GM21423 (cell line): Measurements from ENCODE around the gene FOXD1.
"Not testable (repeated sequence)": the region's sequence is repeated elsewhere in the genome, so short reads cannot be mapped to it uniquely, and the experiment has no call there.

Experiments used
- ATAC-seq: cut with Tn5 transposase; IDR thresholded peaks from one replicate; pipeline ENCODE4 v1.9.1; 2021; ENCODE audit warnings: mild to moderate bottlenecking, moderate library complexity; ENCODE audit not compliant: unreplicated experiment

Gene FOXD1

GRCh38 chr5:73448463-73449136 is at the start of gene FOXD1:
Gene FOXD1, minus strand, starts transcription at chr5:73448777. Its CDS starts 415 bp downstream, at chr5:73448362.
- no peak for ATAC-seq

- no peak for ATAC-seq
Measured at GRCh38 chr5:73497497-73498056, 49.0 kb upstream of the FOXD1 start.

DNA sequence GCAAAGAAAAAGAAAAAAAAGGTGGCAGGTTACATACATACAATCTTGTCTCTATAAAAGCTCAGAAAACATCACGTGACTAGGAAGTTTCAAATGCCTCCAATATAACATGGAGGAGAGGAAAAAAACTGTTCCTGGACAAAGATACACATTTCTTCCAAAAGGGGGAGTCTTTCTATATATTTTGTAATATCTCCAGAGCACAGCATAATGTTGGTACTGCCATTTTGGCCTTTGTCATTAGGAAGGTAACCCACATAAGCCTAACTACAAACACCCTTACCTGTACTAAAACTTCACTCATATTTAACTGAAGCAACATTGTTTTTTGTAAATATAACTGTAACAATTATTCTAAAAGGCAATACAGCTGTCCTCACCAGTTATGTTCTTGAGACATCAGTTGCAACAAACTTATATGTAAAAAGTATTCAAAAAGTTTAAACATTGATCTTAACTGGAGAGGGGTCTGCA is 48.4 kb upstream of the FOXD1 start:
- no peak for ATAC-seq

DNA sequence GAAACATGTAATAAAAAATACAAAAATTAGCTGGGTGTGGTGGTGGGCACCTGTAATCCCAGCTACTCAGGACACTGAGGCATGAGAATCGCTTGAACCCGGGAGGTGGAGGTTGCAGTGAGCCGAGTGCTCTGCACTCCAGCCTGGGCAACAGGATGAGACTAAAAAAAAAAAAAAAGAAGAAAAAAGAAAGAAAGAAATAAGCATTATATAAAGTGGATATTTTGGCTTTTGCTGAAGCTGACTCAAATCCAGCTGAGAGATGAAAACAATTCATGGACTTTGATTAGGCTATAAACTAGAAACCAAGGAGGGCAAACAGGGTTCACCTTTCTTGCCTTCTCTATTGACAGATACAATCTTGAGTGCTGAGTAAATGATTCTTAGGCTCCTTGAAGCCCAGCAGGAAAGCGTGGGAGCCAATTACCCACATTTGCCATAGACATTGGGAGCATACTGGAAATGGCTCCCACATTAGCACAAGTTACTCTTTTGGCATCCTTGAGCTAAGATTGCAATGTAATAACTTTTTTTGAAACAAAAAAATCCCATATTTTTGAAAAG is 47.3 kb upstream of the FOXD1 start:
- ATAC-seq, result no peak

DNA sequence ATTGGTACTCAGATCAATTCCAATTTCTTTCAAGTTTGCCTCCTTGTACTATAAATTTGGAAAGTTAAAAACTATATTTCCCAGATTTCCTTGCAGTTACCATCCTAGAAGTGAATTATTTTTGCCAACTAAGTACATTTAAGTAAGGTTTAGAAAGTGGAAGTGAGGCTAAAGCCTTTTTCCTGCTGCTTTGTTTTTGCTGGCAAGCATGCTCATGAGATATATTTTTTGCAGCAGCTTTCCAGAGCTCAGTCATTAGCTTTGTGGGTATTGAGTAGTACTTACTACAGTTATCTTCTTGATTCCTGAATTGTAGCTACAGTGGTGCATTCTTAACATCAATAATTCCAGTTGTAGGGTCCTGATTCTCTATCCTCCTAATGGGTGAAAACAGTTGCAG is 46.1 kb upstream of the FOXD1 start:
- ATAC-seq, result no peak

DNA sequence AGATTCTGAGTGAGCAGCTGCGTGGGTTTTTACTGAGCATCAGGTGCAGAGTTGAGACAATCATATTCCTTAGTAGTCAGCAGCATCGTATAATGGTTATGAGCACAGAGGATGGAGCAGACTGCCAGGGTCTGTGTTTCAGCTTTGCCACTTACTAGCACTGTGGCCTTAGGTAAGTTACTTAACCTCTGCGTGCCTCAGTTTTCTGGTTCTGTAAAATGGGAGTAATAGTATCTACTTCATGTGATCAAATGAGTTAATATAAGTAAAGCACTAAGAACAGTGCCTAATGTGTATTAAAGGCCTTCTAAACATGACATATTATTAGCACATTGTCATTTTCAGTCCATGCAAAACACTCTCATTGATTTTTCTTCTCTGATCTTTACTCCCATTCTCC is 44.8 kb upstream of the FOXD1 start:
- no peak for ATAC-seq

GRCh38 chr5:73491155-73491554 is 42.6 kb upstream of the FOXD1 start:
- ATAC-seq, result no peak

- ATAC-seq, result no peak
Measured at GRCh38 chr5:73490088-73490487, 41.5 kb upstream of the FOXD1 start.

DNA sequence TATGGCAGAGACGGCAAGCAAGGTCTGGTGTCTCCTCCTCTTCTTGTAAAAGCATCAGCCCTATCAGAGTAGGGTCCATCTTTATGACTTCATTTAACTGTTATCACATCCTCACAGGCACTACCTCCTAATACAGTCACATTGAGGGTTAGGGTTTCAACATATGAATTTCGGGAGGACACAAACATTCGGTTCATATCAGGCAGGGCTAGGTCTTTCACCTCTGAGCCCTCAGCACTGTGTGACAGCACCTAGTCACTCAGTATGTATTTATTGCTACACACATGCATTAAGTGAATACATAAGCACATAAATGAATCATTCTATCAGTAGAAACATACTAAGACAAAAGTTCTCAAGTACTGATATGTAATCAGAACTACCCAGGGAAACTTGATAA is 40.2 kb upstream of the FOXD1 start:
- ATAC-seq, result no peak

GRCh38 chr5:73487815-73488214 is 39.2 kb upstream of the FOXD1 start:
- no peak for ATAC-seq

GRCh38 chr5:73487257-73487656 is 38.7 kb upstream of the FOXD1 start:
- not testable (repeated sequence) for ATAC-seq

DNA sequence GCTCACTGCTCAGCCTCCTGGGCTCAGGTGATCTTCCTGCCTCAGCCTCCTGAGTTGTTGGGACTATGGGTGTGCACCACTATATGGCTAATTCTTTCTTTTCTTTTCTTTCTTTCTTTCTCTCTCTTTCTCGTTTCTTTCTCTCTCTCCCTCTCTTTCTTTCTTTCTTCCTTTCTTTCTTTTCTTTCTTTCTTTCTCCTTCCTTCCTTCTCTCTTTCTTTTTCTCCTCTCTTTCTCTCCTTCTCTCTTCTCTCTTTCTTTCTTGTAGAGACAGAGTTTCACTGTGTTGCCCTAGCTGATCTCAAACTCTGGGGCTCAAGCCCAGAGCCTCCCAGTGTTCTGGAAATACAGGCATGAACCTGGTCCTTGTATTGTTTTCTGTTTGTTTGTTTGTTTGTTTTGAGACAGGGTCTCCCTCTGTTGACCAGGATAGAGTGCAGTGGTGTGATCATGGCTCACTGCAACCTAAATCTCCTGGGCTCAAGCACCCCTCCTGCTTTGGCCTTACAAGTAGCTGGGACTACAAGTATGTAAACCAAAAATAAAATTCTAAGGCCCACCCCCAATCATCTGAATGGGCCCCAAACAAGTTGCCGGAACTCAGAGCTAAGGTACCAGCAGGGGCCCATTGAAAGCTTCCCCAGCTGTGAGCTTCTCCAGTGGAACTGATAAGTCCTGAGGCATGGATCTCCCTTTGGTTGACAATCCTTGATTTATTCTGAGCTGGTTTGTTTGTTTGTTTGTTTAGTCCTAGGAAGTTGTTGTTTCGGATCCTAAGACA is 37.7 kb upstream of the FOXD1 start:
- ATAC-seq, result no peak

DNA sequence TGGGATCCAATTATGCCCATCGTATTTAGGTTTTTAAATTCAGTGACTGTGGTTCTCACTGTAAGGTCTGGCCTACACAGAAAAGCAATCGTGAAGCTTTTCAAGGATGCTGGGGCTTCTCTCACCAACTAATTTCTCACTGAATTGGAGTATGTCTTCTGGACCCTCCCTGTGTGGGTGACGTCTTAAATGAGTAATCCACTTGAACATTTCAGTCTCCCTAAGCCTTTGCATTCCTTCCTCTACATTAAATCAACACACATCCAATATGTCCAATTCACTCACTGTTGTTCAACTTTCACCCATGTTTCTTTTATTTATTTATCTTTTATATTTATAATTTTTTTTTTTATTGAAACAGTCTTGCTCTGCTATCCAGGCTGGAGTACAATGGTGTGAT is 37.1 kb upstream of the FOXD1 start:
- ATAC-seq, result no peak

DNA sequence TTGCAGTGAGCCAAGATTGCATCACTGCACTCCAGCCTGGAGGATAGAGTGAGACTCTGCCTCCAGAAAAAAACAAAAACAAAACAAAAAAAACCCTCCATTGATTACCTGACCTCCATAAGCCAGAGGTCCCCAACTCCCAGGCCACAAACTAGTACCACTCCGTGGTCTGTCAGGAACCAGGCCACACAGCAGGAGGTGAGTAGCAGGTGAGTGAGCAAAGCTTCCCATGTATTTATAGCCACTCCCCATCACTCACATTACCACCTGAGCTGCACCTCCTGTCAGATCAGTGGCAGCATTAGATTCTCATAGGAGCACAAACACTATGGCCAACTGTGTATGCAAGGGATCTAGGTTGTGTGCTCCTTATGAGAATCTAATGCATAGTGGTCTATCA is 35.9 kb upstream of the FOXD1 start:
- no peak for ATAC-seq

- ATAC-seq, result no peak
Measured at GRCh38 chr5:73483676-73484075, 35.1 kb upstream of the FOXD1 start.

GRCh38 chr5:73482383-73483136 is 34.0 kb upstream of the FOXD1 start:
- ATAC-seq, result no peak

DNA sequence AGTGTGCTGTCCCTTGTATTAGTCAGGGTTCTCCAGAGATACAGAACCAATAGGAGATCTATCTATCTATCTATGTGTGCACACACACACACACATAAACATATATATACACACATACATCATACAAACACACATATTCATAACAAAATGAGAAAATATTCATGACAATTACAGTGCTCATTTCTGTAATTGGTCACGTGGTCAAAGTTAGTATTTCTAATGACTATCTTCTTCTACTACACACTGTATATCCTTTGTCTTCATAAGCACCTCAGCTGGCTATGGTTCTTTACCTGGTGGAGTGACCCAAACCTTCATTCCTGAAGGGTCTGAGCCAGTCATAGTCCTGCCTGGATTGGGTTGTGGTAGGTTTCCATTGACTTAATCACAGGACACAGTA is 31.9 kb upstream of the FOXD1 start:
- ATAC-seq, result no peak

DNA sequence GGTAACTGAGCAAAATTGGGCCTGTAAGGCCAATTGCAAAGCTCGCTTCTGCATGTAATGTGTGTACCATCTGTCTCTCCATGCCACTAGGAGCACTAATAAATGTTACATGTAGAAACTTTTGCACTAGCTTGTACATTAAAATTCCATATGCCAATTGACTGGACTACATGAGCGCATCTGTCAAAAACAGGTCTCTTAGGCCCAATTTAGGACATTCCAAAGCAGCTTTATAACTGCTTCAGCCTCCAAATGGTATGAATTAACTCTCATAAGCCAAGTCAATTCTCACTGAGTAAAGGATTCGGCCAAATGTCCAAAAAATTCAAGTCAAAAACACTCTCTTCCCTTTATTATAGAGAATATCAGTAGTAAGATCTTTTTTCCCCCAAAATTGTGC is 23.5 kb upstream of the FOXD1 start:
- no peak for ATAC-seq

DNA sequence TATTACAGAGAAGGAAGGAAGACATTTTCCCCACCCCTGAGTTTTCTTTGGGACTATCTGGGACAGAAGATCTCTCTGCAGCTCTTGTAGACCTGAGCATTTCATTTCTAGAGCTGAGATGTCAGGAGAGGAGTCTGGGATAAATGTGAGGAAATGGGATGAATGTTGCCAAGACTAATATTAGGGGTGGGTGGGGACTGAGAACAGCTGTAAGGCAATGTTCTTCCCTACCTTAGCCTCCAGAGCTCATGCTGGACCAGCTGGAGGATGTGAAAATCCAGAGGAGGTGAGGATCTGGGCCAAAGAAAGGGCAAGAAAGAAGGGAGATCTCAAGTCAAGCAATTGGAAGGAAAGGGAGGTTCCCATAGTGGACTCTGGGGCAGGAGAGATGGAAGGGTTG is 23.1 kb upstream of the FOXD1 start:
- ATAC-seq, result no peak

DNA sequence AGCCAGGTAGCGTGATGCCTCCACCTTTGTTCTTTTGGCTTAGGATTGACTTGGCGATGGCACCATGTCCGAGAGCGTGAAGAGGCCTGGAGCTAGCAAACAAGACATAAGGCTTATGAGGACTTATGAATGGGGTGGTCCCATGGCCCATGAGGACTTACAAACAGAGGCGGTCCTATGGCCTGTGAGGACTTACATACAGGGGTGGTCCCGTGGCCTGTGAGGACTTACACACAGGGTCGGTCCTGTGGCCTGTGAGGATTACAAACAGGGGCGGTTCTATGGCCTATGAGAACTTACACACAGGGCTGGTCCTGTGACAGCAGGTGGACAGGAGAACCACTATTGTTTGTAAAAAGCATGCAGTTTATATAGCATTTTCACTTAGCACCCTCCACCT is 21.3 kb upstream of the FOXD1 start:
- no peak for ATAC-seq

GRCh38 chr5:73468638-73469037 is 20.1 kb upstream of the FOXD1 start:
- ATAC-seq, result not testable (repeated sequence)
